Fibroblast of lung (primary cell): Measurements from ENCODE around the gene HRC. TPM values are rescaled to one million over a fixed set of nuclear protein-coding genes. Genes with fewer than 3 reads are reported as not detected.

Source experiments
- DNase-seq, 2 donors: peaks; one replicate each; pipeline versions ENCODE4 v3.0.0 to v3.0.0-alpha.2; 2010; ENCODE audit warnings: low read depth in 2 of 2
- H2AFZ ChIP-seq: 2 replicates; pipeline ENCODE4 v1.5.1; 2012; ENCODE audit warnings: low read length, control low read depth, inconsistent platforms
- H3K27ac ChIP-seq: 2 replicates; pipeline ENCODE4 v1.5.1; 2011; ENCODE audit warnings: low read length, control low read depth; ENCODE audit not compliant: insufficient read depth
- H3K27me3 ChIP-seq: 2 replicates; pipeline ENCODE4 v1.5.1; 2011; ENCODE audit warnings: mild to moderate bottlenecking, low read length; ENCODE audit not compliant: control insufficient read depth, insufficient read depth
- H3K36me3 ChIP-seq: 2 replicates; pipeline ENCODE4 v1.5.1; 2011; ENCODE audit warnings: low read length; ENCODE audit not compliant: control insufficient read depth, insufficient read depth
- H3K4me1 ChIP-seq: 2 replicates; pipeline ENCODE4 v1.5.1; 2011; ENCODE audit warnings: low read length; ENCODE audit not compliant: control insufficient read depth, insufficient read depth; ENCODE audit errors: extremely low read depth
- H3K4me2 ChIP-seq: 2 replicates; pipeline ENCODE4 v1.5.1; 2011; ENCODE audit warnings: low read length, control low read depth; ENCODE audit not compliant: insufficient read depth; ENCODE audit errors: extremely low read depth
- H3K4me3 ChIP-seq, 4 experiments: fragments of 200-600 bp in 1 of 4; sonication (generic) in 1 of 4; replicated peaks in 1 of 4; 2 replicates each; pipeline ENCODE4 v1.5.1; 2011 to 2016; ENCODE audit warnings: low read length in 4 of 4, low read depth in 3 of 4, mild to moderate bottlenecking in 3 of 4, control low read depth in 2 of 4, inconsistent platforms in 1 of 4, mixed read lengths in 1 of 4; ENCODE audit not compliant: insufficient read depth in 1 of 4; ENCODE audit errors: control extremely low read depth in 1 of 4
- H3K79me2 ChIP-seq: 2 replicates; pipeline ENCODE4 v1.5.1; 2012; ENCODE audit warnings: mild to moderate bottlenecking, low read length, inconsistent platforms; ENCODE audit not compliant: control insufficient read depth, insufficient read depth
- H3K9ac ChIP-seq: 2 replicates; pipeline ENCODE4 v1.5.1; 2011; ENCODE audit warnings: mild to moderate bottlenecking, low read length, control low read depth; ENCODE audit not compliant: insufficient read depth
- H3K9me3 ChIP-seq: 2 replicates; pipeline ENCODE4 v1.5.1; 2012; ENCODE audit warnings: low read depth, low read length; ENCODE audit not compliant: control insufficient read depth, insufficient read depth
- H4K20me1 ChIP-seq: 2 replicates; pipeline ENCODE4 v1.5.1; 2011; ENCODE audit warnings: low read length; ENCODE audit not compliant: control insufficient read depth, insufficient read depth; ENCODE audit errors: extremely low read depth
- CTCF ChIP-seq, 2 donors: IDR thresholded peaks in 1 of 2; conservative IDR thresholded peaks in 1 of 2; 1 replicate in 1 of 2; 2 replicates in 1 of 2; pipeline ENCODE4 v1.5.1; 2011 to 2012; ENCODE audit warnings: low read length in 2 of 2, control low read depth in 1 of 2, inconsistent platforms in 1 of 2, low read depth in 1 of 2, mild to moderate bottlenecking in 1 of 2
- EZH2 ChIP-seq: IDR thresholded peaks from 2 replicates; pipeline ENCODE4 v1.5.1; 2012; ENCODE audit warnings: low read length, control low read depth, mild to moderate bottlenecking; ENCODE audit errors: missing control alignments
- polyA plus RNA-seq, 2 donors: library from polyadenylated mRNA; depleted of rRNA in 1 of 2; stranded (reverse) in 1 of 2; unstranded in 1 of 2; fragments of >200 nt; gene quantifications; 2 replicates each; pipeline ENCODE4 v1.2.1, GENCODE V29; 2011 to 2012; ENCODE audit warnings: missing spikeins in 1 of 2
- total RNA-seq: library from RNA; depleted of rRNA; stranded (reverse); fragments of >200 nt; gene quantifications from 2 replicates; pipeline ENCODE4 v1.2.1, GENCODE V29; 2014

Gene HRC
- total and polyA plus RNA-seq, 2 donors (not counting 1 experiment from before 2014, with no cell fraction given), result 0.16 TPM; not detected in 1

- Histone ChIP-seq H3K36me3 (no peaks in the 10 kb centered on the region), H3K4me2 (no peak overlapping the region)
- DNase-seq, result peak in 1 of 2 donors; percentile 48
These were observed 6.8 kb upstream of the HRC start for GRCh38 chr19:49161987-49162386.

GRCh38 chr19:49160450-49161189 lies 5.4 kb upstream of the HRC start:
- Histone ChIP-seq H3K27ac (no peak overlapping the region), H3K4me3 (no peak overlapping the region), H3K79me2 (no peaks in the 10 kb centered on the region), H3K36me3 (no peaks in the 10 kb centered on the region), H3K9ac (no peak overlapping the region), H2AFZ (no peak overlapping the region), H3K9me3 (no peaks in the 10 kb centered on the region), H4K20me1 (no peaks in the 10 kb centered on the region), H3K4me1 (peaks cover 5% of the 10 kb centered on the region), H3K4me2 (no peak overlapping the region), H3K27me3 (no peaks in the 10 kb centered on the region)
- no peak for DNase-seq
- no peak for TF ChIP-seq CTCF (conservative IDR thresholded peaks at IDR 0.05 in 1 of 2, IDR thresholded peaks at IDR 0.05 in 1 of 2; ENCODE audit: low read depth in 1 of 2, low read length in 2 of 2)
- no peak for TF ChIP-seq EZH2

More at GRCh38 chr19:49161987-49162386, 6.8 kb upstream of the HRC start:
- Histone ChIP-seq H2AFZ (no peak overlapping the region), H3K9me3 (no peaks in the 10 kb centered on the region), H3K9ac (no peak overlapping the region), H3K4me1 (peaks cover 5% of the 10 kb centered on the region), H4K20me1 (no peaks in the 10 kb centered on the region), H3K4me3 (no peak overlapping the region), H3K27me3 (no peaks in the 10 kb centered on the region), H3K27ac (no peak overlapping the region), H3K79me2 (no peaks in the 10 kb centered on the region)
- TF ChIP-seq EZH2 (no peak), CTCF (conservative IDR thresholded peaks at IDR 0.05 in 1 of 2, IDR thresholded peaks at IDR 0.05 in 1 of 2; ENCODE audit: low read depth in 1 of 2, low read length in 2 of 2) (no peak)

GRCh38 chr19:49157445-49158224 lies 2.4 kb upstream of the HRC start, which contains the start of gene TRPM4:
Gene TRPM4 (plus strand): TSS chr19:49157792. CDS start chr19:49157867, 75 bp downstream.
- Histone ChIP-seq H3K9me3 (no peaks in the 10 kb centered on the region), H3K36me3 (no peaks in the 10 kb centered on the region), H2AFZ (peak within 1 kb of the TSS; percentile 62), H3K4me1 (peaks cover 5% of the 10 kb centered on the region), H3K4me3 (peak within 1 kb of the TSS; percentile 78 to 97 (median 93)), H3K4me2 (peak within 1 kb of the TSS; percentile 88), H3K9ac (peak within 1 kb of the TSS; percentile 69), H4K20me1 (no peaks in the 10 kb centered on the region), H3K79me2 (no peaks in the 10 kb centered on the region), H3K27ac (peak within 1 kb of the TSS; percentile 58), H3K27me3 (no peaks in the 10 kb centered on the region)
- TF ChIP-seq CTCF (conservative IDR thresholded peaks at IDR 0.05 in 1 of 2, IDR thresholded peaks at IDR 0.05 in 1 of 2; ENCODE audit: low read depth in 1 of 2, low read length in 2 of 2), result no peak
- TF ChIP-seq EZH2, result no peak
- DNase-seq, result peak; percentile 67 to 68
